SK-N-SH treated with all-trans-retinoic acid at 6 μM for 48 hours (cell line): ENCODE data around the gene SBF2.
A peak's percentile ranks its signal among the peaks of the same experiment; 100 is the strongest.

ENCODE experiments used
- ATAC-seq: fragments of 200-7000 bp; cut with Tn5 transposase; 3 replicates; pipeline ENCODE4 v1.9.1; 2020; ENCODE audit warnings: mild to moderate bottlenecking, moderate library complexity
- ARNTL ChIP-seq: fragments of 450-650 bp; formaldehyde crosslinking; IDR thresholded peaks from 2 replicates; pipeline ENCODE4 v1.5.0; 2020; ENCODE audit warnings: low read depth, mild to moderate bottlenecking, moderate library complexity, borderline replicate concordance
- BACH2 ChIP-seq: fragments of 250-450 bp; sonication (Bioruptor Pico); IDR thresholded peaks from 2 replicates; pipeline ENCODE4 v1.9.0; 2021; ENCODE audit warnings: mild to moderate bottlenecking, borderline replicate concordance
- CSDC2 ChIP-seq: fragments of 250-450 bp; sonication (Bioruptor Pico); IDR thresholded peaks from 2 replicates; pipeline ENCODE4 v1.5.0; 2020; ENCODE audit warnings: mild to moderate bottlenecking, moderate library complexity
- CSRNP3 ChIP-seq: fragments of 250-450 bp; sonication (Bioruptor Pico); IDR thresholded peaks from 2 replicates; pipeline ENCODE4 v1.5.1; 2021; ENCODE audit warnings: mild to moderate bottlenecking, moderate library complexity
- ESRRG ChIP-seq: fragments of 250-450 bp; sonication (Bioruptor Pico); IDR thresholded peaks from 2 replicates; pipeline ENCODE4 v1.6.1; 2021; ENCODE audit warnings: mild to moderate bottlenecking
- GLIS3 ChIP-seq: fragments of 250-450 bp; sonication (Bioruptor Pico); IDR thresholded peaks from 2 replicates; pipeline ENCODE4 v1.5.0; 2020; ENCODE audit warnings: mild to moderate bottlenecking, moderate library complexity
- ISL1 ChIP-seq: fragments of 250-450 bp; sonication (Bioruptor Pico); IDR thresholded peaks from 2 replicates; pipeline ENCODE4 v2.1.2; 2022; ENCODE audit warnings: mild to moderate bottlenecking, moderate library complexity
- OSR1 ChIP-seq: fragments of 250-450 bp; sonication (Bioruptor Pico); IDR thresholded peaks from 2 replicates; pipeline ENCODE4 v1.8.0; 2022; ENCODE audit warnings: moderate library complexity, mild to moderate bottlenecking, inconsistent platforms
- PATZ1 ChIP-seq: fragments of 250-450 bp; sonication (Bioruptor Pico); IDR thresholded peaks from 2 replicates; pipeline ENCODE4 v1.8.0; 2020; ENCODE audit warnings: mild to moderate bottlenecking, moderate library complexity, borderline replicate concordance
- POU6F1 ChIP-seq: fragments of 250-450 bp; sonication (Bioruptor Pico); IDR thresholded peaks from 2 replicates; pipeline ENCODE4 v1.8.0; 2021; ENCODE audit warnings: low read depth, mild to moderate bottlenecking, moderate library complexity, borderline replicate concordance
- PPARA ChIP-seq: fragments of 250-450 bp; sonication (Bioruptor Pico); IDR thresholded peaks from 2 replicates; pipeline ENCODE4 v1.5.0; 2020; ENCODE audit warnings: mild to moderate bottlenecking, borderline replicate concordance
- RARB ChIP-seq: fragments of 250-450 bp; sonication (Bioruptor Pico); IDR thresholded peaks from 2 replicates; pipeline ENCODE4 v1.8.0; 2021; ENCODE audit warnings: mild to moderate bottlenecking, moderate library complexity
- SNAI2 ChIP-seq: fragments of 250-450 bp; sonication (Bioruptor Pico); IDR thresholded peaks from 2 replicates; pipeline ENCODE4 v1.5.0; 2020; ENCODE audit warnings: mild to moderate bottlenecking, moderate library complexity
- TCF4 ChIP-seq: fragments of 250-450 bp; sonication (Bioruptor Pico); IDR thresholded peaks from 2 replicates; pipeline ENCODE4 v1.8.0; 2021; ENCODE audit warnings: mild to moderate bottlenecking, moderate library complexity, borderline replicate concordance
- TOX ChIP-seq: fragments of 250-450 bp; sonication (Bioruptor Pico); IDR thresholded peaks from 2 replicates; pipeline ENCODE4 v1.8.0; 2021; ENCODE audit warnings: mild to moderate bottlenecking, moderate library complexity, borderline replicate concordance
- TSHZ2 ChIP-seq: fragments of 250-450 bp; sonication (Bioruptor Pico); IDR thresholded peaks from 2 replicates; pipeline ENCODE4 v1.5.0; 2020; ENCODE audit warnings: mild to moderate bottlenecking, moderate library complexity
- ZFP3 ChIP-seq: fragments of 250-450 bp; sonication (Bioruptor Pico); IDR thresholded peaks from 2 replicates; pipeline ENCODE4 v1.5.0; 2020; ENCODE audit warnings: mild to moderate bottlenecking, moderate library complexity
- ZFP30 ChIP-seq: fragments of 450-650 bp; formaldehyde crosslinking; IDR thresholded peaks from 2 replicates; pipeline ENCODE4 v1.5.0; 2022; ENCODE audit warnings: mild to moderate bottlenecking, moderate library complexity
- ZNF565 ChIP-seq: fragments of 450-650 bp; formaldehyde crosslinking; conservative IDR thresholded peaks from 2 replicates; pipeline ENCODE4 v1.5.0; 2020; ENCODE audit warnings: low read depth, mild to moderate bottlenecking, moderate library complexity
- ZNF70 ChIP-seq: fragments of 450-650 bp; formaldehyde crosslinking; IDR thresholded peaks from 2 replicates; pipeline ENCODE4 v1.5.0; 2020; ENCODE audit warnings: mild to moderate bottlenecking, moderate library complexity
- ZNF8 ChIP-seq: fragments of 450-650 bp; formaldehyde crosslinking; IDR thresholded peaks from 2 replicates; pipeline ENCODE4 v1.5.0; 2020; ENCODE audit warnings: mild to moderate bottlenecking, moderate library complexity
- TF ChIP-seq, protein P1 (sequence below): fragments of 250-450 bp; sonication (Bioruptor Pico); IDR thresholded peaks from 2 replicates; pipeline ENCODE4 v1.5.1; 2020; ENCODE audit warnings: low read depth, mild to moderate bottlenecking, moderate library complexity

SBF2 gene

DNA sequence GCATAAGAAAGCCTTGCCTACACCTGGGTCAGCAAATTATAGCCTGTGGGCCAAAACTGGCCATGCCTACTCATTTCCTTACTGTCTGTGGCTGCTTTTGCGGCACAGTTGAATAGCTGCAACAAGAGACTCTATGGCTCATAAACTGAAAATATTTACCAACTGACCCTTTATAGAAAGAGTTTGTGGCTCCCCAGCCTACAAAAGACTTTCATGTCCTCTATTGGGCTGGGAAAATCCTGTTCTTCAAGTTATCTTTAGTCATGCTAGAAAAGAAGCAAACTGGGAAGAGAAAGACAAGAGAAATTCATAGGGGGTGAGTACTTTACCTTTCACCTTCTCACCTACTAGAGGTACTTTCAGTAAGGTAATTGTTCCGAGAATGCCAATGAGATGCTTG, 455.1 kb downstream of the SBF2 start:
- ATAC-seq = no peak
- TF ChIP-seq TCF4 (CRISPR knock-in tag) = no peak
- no peak for TF ChIP-seq ARNTL (CRISPR knock-in tag)
- TF ChIP-seq PPARA (CRISPR knock-in tag) = no peak
- no peak for TF ChIP-seq ZNF70 (CRISPR knock-in tag)
- TF ChIP-seq, protein P1, sequence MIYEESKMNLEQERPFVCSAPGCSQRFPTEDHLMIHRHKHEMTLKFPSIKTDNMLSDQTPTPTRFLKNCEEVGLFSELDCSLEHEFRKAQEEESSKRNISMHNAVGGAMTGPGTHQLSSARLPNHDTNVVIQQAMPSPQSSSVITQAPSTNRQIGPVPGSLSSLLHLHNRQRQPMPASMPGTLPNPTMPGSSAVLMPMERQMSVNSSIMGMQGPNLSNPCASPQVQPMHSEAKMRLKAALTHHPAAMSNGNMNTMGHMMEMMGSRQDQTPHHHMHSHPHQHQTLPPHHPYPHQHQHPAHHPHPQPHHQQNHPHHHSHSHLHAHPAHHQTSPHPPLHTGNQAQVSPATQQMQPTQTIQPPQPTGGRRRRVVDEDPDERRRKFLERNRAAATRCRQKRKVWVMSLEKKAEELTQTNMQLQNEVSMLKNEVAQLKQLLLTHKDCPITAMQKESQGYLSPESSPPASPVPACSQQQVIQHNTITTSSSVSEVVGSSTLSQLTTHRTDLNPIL (CRISPR knock-in tag) = no peak
- TF ChIP-seq SNAI2 (CRISPR knock-in tag) = no peak
- TF ChIP-seq ZFP3 (CRISPR knock-in tag) = no peak
- no peak for TF ChIP-seq ZNF8 (CRISPR knock-in tag)
- no peak for TF ChIP-seq OSR1 (CRISPR knock-in tag)
- no peak for TF ChIP-seq RARB (CRISPR knock-in tag)

- peak; percentile 61 for TF ChIP-seq ISL1 (CRISPR knock-in tag)
- no peak for TF ChIP-seq ZNF565 (CRISPR knock-in tag)
- no peak for ATAC-seq
These were observed 455.8 kb downstream of the SBF2 start for GRCh38 chr11:9838229-9838628.

- TF ChIP-seq TOX (CRISPR knock-in tag) (no peak), ISL1 (CRISPR knock-in tag) (peak; percentile 93), ZFP3 (CRISPR knock-in tag) (no peak)
- ATAC-seq = peak; percentile 40; the same call in 2 of the 3 replicates
These were observed 459.7 kb downstream of the SBF2 start for GRCh38 chr11:9834291-9834690.

GRCh38 chr11:9831122-9831521, 462.9 kb downstream of the SBF2 start:
- ATAC-seq = no peak
- no peak for TF ChIP-seq ESRRG (CRISPR knock-in tag)
- TF ChIP-seq CSDC2 (CRISPR knock-in tag) = no peak
- TF ChIP-seq GLIS3 (CRISPR knock-in tag) = no peak
- TF ChIP-seq ISL1 (CRISPR knock-in tag) = no peak
- TF ChIP-seq ZNF70 (CRISPR knock-in tag) = no peak
- TF ChIP-seq POU6F1 (CRISPR knock-in tag) = no peak
- no peak for TF ChIP-seq CSRNP3 (CRISPR knock-in tag)
- TF ChIP-seq BACH2 = no peak
- TF ChIP-seq PATZ1 = no peak
- TF ChIP-seq ZFP30 (CRISPR knock-in tag) = no peak
- no peak for TF ChIP-seq SNAI2 (CRISPR knock-in tag)
- TF ChIP-seq TSHZ2 (CRISPR knock-in tag) = no peak
- TF ChIP-seq, protein P1 (CRISPR knock-in tag) = no peak
- no peak for TF ChIP-seq PPARA (CRISPR knock-in tag)
